Neuron (in vitro differentiated cells): ENCODE data around the gene KHDC3L.

ENCODE experiments used
- H2AFZ ChIP-seq: one replicate; pipeline ENCODE4 v1.6.1; 2013; ENCODE audit warnings: low read depth, mild to moderate bottlenecking, inconsistent platforms, low read length, moderate library complexity
- H3K27me3 ChIP-seq: one replicate; pipeline ENCODE4 v1.6.1; 2013; ENCODE audit warnings: low read length; ENCODE audit not compliant: insufficient read depth
- H3K36me3 ChIP-seq: one replicate; pipeline ENCODE4 v1.6.1; 2013; ENCODE audit warnings: low read length; ENCODE audit not compliant: insufficient read depth
- H3K4me1 ChIP-seq: one replicate; pipeline ENCODE4 v1.6.1; 2013; ENCODE audit warnings: low read length; ENCODE audit not compliant: insufficient read depth
- H3K4me3 ChIP-seq: 2 replicates; pipeline ENCODE4 v1.5.1; 2013; ENCODE audit warnings: mild to moderate bottlenecking, low read length, moderate library complexity
- H3K9me3 ChIP-seq: one replicate; pipeline ENCODE4 v1.6.1; 2013; ENCODE audit warnings: low read length

Gene KHDC3L, protein sequence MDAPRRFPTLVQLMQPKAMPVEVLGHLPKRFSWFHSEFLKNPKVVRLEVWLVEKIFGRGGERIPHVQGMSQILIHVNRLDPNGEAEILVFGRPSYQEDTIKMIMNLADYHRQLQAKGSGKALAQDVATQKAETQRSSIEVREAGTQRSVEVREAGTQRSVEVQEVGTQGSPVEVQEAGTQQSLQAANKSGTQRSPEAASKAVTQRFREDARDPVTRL

DNA sequence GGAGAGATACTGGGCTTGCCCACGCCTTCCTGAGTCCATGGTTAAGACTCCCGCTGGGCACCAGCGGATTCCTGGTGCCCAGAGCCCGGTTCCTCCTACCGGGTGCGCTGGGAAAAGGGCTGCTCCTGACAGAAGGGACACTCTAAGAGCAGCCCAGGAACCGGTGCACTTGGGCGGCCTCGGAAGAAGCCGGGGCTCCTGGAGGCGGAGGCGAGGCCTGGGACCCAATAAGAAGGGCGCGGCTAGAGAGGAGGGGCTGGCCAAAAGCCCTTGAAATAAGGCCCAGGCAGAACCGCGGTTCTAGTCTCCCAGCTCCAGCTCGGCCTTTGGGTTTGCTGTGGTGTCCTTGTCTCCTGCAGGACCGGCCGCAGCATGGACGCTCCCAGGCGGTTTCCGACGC lies at the start of gene KHDC3L:
TSS of gene KHDC3L (plus strand) at position 301 of the 400 bp plus-strand sequence. CDS start at position 373, 72 bp downstream.
- H3K4me3 ChIP-seq = no peak within 1 kb of the TSS
- no peaks in the 10 kb centered on the region for H3K27me3 ChIP-seq
- H3K36me3 ChIP-seq = no peaks in the 10 kb centered on the region
- no peaks in the 10 kb centered on the region for H3K9me3 ChIP-seq
- no peaks in the 10 kb centered on the region for H3K4me1 ChIP-seq
- H2AFZ ChIP-seq = no peak within 1 kb of the TSS

DNA sequence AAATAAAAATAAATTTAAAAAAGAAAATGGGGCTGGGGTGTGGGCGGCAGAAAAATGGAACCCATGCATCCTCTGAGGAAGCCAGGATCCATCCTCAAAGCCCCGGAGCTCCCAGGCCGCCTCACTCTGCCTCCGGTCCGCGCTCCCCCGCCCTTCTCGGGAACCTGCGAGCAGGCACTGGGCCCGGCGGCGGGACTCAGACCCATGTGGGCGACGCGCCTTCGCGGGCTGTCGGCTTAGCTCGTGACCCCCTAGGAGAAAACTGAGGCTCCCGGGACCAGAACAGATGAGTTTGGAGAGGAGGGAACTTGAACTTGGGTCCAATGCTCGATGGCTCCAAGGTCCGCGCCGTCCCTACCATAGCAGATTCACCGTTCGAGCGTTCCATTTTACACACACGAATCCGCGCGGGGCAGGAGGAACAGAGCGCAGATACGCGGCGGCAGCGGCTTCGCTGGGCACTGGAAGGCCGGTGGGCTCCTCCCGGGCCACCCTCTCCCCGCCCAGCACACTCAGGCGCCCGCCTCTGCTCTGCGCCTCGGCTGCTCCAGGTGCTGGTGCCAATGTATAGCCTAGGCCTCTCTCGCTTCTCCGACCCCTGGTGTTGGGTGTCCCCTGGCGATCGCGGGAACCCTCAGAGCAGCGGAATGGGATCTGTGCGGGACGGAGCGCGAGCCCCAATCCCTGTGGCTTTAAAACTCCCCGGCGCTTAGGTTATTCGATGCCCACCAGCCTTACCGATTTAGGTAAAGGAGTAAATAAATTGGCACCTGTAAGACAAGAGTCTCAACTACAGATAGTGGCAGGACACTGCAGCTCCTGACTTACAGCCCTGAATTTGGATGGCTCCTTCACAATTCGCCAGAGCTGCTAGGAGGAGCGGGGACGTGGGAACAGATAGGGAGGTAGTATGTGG lies 47.6 kb upstream of the KHDC3L start:
- no peak overlapping the region for H2AFZ ChIP-seq
- H3K4me1 ChIP-seq = no peaks in the 10 kb centered on the region
- no peaks in the 10 kb centered on the region for H3K36me3 ChIP-seq
- H3K27me3 ChIP-seq = no peaks in the 10 kb centered on the region
- H3K9me3 ChIP-seq = no peaks in the 10 kb centered on the region
- H3K4me3 ChIP-seq = no peak overlapping the region

DNA sequence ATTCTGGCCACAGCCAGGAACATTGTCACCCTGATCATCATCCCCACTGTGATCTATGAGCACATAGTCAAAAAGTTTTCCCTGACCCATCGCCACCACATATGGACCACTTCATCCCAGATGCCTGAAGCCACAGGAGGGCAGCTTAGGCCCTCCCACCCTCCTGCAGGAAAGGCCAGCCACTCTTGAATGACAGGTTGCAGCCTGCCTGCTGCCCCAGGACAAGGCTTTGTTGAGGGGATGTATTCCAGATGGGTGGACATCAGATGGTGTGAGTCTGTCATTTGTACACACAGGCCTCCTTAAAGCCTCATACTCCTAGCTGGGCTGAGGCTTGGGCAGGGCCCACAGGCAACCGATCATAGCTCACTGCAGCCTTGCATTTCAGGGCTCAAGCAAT lies 39.1 kb upstream of the KHDC3L start:
- H3K9me3 ChIP-seq = no peaks in the 10 kb centered on the region
- H3K4me1 ChIP-seq = no peaks in the 10 kb centered on the region
- no peak overlapping the region for H2AFZ ChIP-seq
- no peaks in the 10 kb centered on the region for H3K27me3 ChIP-seq
- no peaks in the 10 kb centered on the region for H3K36me3 ChIP-seq
- no peak overlapping the region for H3K4me3 ChIP-seq

DNA sequence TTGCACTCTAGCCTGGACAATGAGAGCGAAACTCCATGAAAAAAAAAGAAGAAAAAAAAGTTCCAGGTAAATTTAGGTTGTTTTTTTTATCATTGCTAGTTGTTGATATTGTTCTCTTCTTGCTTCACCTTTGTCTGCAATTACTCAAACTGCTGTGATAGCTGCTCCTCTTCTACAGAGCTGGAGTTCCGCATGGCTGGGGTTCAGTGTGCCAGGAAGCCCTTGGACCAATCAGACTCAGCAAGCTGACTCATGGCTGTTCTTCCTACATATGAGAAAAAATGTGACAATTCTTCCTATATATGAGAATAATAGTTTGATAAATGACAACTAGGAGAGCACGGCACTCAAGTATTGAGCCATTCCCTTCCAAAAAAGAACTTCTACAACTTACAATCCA lies 36.8 kb upstream of the KHDC3L start:
- Histone ChIP-seq H3K4me3 (no peak overlapping the region), H3K9me3 (no peaks in the 10 kb centered on the region), H2AFZ (no peak overlapping the region), H3K27me3 (no peaks in the 10 kb centered on the region), H3K4me1 (no peaks in the 10 kb centered on the region), H3K36me3 (no peaks in the 10 kb centered on the region)

DNA sequence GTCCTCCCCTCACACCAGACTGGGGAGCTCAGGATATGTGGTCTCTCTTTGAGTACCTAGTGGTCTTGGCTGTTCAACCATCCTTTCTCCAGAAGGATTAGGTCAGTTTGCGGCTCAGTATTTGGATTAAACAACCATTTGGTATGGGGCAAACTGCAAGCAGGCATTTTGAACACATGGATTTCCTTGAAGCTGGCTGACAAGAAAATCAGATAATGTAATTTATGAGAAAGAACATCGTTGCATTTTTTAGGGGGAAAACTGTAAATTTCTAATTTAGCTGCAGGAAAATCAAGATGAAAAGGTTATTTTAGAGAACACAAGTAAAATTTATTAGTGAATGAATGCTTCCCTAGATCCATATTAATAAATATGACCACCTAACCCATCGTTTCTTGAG lies 33.7 kb upstream of the KHDC3L start:
- Histone ChIP-seq H3K36me3 (no peaks in the 10 kb centered on the region), H3K4me3 (no peak overlapping the region), H3K27me3 (no peaks in the 10 kb centered on the region), H2AFZ (no peak overlapping the region), H3K9me3 (no peaks in the 10 kb centered on the region), H3K4me1 (no peaks in the 10 kb centered on the region)

DNA sequence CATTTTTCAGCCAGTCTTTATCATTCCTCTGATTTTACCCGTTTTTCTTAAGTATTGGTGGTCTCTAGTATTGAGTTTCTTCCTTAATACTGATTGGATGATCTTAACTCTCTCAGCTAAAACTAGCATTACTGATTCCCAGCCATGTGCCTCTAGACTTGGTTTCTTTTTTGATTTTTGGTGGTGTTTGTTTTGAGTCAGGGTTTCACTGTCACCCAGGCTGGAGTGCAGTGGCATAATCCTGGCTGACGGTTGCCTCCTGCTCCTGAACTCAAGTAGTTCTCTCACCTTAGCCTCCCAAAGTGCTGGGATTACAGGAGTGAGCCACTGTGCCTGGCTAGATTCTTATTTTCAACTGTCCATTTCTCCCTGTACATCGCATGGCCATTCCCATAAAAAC lies 33.3 kb upstream of the KHDC3L start:
- no peaks in the 10 kb centered on the region for H3K9me3 ChIP-seq
- no peaks in the 10 kb centered on the region for H3K27me3 ChIP-seq
- H3K4me3 ChIP-seq = no peak overlapping the region
- H3K36me3 ChIP-seq = no peaks in the 10 kb centered on the region
- no peak overlapping the region for H2AFZ ChIP-seq
- no peaks in the 10 kb centered on the region for H3K4me1 ChIP-seq

DNA sequence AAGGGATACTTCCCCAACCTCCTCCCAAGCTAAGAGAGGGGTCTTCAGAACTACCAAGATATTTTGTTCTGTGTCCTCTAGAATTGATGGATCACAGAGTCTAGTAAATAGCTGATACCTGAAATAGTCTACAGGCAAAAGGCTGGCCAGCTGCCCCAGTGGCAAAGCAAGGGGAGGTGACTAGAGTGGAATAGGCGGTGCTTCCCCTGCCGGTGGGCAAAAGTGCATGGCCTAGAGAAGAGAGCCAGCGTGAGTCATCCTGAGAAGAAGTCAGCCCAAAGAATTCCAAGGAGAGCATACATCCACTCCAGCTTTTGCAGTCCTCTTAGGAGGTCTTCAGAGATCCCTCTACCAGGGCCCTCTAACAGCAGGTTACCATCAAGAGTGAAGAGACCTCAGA lies 23.1 kb upstream of the KHDC3L start:
- H3K36me3 ChIP-seq = no peaks in the 10 kb centered on the region
- H3K4me3 ChIP-seq = no peak overlapping the region
- no peak overlapping the region for H2AFZ ChIP-seq
- no peaks in the 10 kb centered on the region for H3K27me3 ChIP-seq
- H3K9me3 ChIP-seq = no peaks in the 10 kb centered on the region
- no peaks in the 10 kb centered on the region for H3K4me1 ChIP-seq

DNA sequence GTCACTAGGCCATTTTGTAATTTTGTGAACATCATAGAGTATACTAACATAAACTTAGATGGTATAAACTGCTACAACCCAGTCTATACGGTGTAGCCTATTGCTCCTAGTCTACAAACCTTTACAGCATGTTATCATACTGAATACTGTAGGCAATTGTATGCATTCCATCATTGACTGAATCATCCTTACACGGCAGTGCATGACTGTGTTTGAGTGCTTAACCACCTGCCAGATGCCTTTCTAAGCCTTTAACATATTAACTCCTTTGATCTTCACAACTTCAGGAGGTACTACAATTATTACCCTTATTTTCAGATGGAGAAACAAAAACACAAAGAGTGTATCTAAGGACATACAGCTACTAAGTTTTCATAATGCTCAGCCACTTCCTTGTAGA lies 22.4 kb upstream of the KHDC3L start:
- Histone ChIP-seq H3K4me3 (no peak overlapping the region), H2AFZ (no peak overlapping the region), H3K27me3 (no peaks in the 10 kb centered on the region), H3K9me3 (no peaks in the 10 kb centered on the region), H3K4me1 (no peaks in the 10 kb centered on the region), H3K36me3 (no peaks in the 10 kb centered on the region)

DNA sequence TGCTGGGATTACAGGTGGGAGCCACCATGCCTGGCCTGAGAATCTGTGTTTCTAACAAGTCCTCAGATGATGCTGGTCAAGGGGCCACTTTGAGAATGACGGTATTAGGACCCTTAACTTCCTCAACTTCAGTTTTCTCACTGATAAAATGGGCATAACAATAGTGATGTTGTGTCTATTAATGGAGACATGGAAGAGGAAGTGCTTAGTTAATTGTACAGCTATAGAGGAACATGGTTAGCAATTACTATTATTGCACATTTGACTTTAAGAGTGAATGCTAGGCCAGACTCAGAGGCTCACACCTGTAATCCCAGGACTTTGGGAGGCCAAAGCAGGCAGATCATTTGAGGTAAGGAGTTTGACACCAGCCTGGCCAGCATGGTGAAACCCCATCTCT lies 21.1 kb upstream of the KHDC3L start:
- no peaks in the 10 kb centered on the region for H3K27me3 ChIP-seq
- no peak overlapping the region for H3K4me3 ChIP-seq
- H3K4me1 ChIP-seq = no peaks in the 10 kb centered on the region
- no peak overlapping the region for H2AFZ ChIP-seq
- H3K9me3 ChIP-seq = no peaks in the 10 kb centered on the region
- no peaks in the 10 kb centered on the region for H3K36me3 ChIP-seq

DNA sequence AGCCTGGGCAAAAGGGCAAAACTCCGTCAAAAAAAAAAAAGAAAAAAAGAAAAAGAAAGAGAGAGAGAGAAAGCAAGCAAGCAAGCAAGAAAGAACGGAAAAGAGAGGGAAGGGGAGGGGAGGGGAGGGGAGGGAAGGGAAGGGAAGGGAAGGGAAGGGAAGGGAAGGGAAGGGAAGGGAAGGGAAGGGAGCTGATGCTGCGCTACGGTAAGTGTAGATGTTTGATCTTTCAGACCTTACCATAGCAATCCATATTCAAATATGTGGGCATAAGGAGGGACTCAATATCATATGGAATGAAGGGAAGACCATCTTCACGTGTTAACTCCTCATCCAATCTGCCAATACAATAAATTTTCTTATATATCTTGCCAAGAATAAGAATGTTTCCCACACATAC lies 20.3 kb upstream of the KHDC3L start:
- no peaks in the 10 kb centered on the region for H3K4me1 ChIP-seq
- no peaks in the 10 kb centered on the region for H3K36me3 ChIP-seq
- no peak overlapping the region for H2AFZ ChIP-seq
- H3K9me3 ChIP-seq = no peaks in the 10 kb centered on the region
- H3K4me3 ChIP-seq = no peak overlapping the region
- H3K27me3 ChIP-seq = no peaks in the 10 kb centered on the region

DNA sequence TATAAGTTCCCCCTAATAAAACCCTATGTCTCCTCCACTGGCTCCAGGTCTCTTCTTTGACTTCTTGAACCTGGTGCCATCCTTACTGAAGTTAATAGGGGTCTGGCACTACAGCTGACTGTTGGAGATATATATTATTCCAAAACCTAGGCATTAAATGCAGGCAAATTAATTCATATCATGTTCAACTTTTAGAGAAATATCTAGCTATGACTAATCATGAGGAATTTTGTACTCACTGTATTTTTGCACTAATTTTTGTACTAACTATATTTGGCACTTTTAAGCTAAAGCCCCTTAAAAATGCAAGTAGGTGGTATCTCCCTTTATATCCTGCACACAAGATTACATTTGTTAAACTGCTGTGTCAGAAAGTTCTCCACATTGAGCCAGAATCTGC lies 19.3 kb upstream of the KHDC3L start:
- Histone ChIP-seq H3K36me3 (no peaks in the 10 kb centered on the region), H2AFZ (no peak overlapping the region), H3K4me1 (no peaks in the 10 kb centered on the region), H3K9me3 (no peaks in the 10 kb centered on the region), H3K4me3 (no peak overlapping the region), H3K27me3 (no peaks in the 10 kb centered on the region)

DNA sequence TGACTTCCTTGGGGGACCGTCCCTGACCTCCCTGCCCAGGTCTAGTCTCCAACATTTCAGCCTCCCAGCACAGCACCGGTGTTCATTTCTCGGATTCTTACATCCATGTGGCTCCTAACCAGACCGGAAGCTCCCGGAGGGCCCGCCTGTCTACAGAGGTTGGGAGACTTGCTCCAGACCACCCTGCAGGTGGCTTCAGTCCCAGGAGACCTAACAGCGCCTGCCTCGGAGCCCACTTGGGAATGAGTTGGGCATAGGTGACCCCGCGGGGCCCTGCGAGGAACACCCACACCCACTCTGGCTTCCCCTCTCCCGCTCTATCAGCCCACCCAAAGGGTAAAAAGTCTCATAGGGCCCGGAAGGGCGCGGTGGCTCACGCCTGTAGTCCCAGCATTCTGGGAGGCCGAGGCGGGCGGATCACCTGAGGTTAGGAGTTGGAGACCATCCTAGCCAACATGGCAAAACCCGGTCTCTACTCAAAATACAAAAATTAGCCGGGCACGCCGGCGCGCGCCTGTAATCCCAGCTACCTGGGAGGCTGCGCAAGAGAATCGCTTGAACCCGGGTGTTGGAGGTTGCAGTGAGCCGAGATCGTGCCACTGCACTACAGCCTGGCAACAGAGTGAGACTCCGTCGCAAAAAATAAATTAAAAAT lies 13.8 kb upstream of the KHDC3L start:
- peaks cover 9% of the 10 kb centered on the region for H3K4me1 ChIP-seq
- H3K27me3 ChIP-seq = peaks cover 3% of the 10 kb centered on the region
- H3K9me3 ChIP-seq = peaks cover 1% of the 10 kb centered on the region
- no peaks in the 10 kb centered on the region for H3K36me3 ChIP-seq
- H2AFZ ChIP-seq = no peak overlapping the region
- H3K4me3 ChIP-seq = no peak overlapping the region

DNA sequence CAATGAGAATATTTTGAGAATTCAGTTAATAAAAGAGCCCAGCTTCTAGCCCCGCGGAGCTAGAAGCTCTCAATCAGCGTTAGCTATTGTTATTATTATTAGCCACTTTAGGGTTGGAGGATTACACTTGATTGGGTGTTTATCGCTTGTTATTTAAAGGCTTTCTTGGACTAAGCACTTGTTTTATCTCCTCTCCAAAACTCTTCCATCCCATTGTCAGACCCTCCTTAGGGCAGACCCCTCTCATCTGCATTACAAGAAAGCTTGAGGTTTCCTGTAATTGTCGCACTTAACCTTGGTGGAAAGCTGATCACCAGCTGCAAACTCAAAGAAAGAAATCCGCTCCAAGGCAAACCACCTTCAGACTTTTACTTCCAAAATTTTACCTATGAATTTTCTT lies 13.1 kb upstream of the KHDC3L start:
- peaks cover 2% of the 10 kb centered on the region for H3K9me3 ChIP-seq
- H3K4me1 ChIP-seq = peaks cover 9% of the 10 kb centered on the region
- H2AFZ ChIP-seq = no peak overlapping the region
- no peaks in the 10 kb centered on the region for H3K36me3 ChIP-seq
- peaks cover 3% of the 10 kb centered on the region for H3K27me3 ChIP-seq
- no peak overlapping the region for H3K4me3 ChIP-seq
